Effector memory CD8-positive, alpha-beta T cell (primary cell): ENCODE data around the gene SLC39A6.

Experiments used
- ATAC-seq: fragments of 150-1000 bp; cut with Tn5 transposase; replicated peaks from 2 replicates; pipeline ENCODE4 v1.10.0; 2021; ENCODE audit warnings: mild to moderate bottlenecking, moderate library complexity
- DNase-seq, 3 experiments: peaks; one replicate each; pipeline ENCODE4 v3.0.0; 2021
- H3K27ac Mint-ChIP-seq, 2 donors: one replicate each; pipeline ENCODE4 v1.8.0; 2022; ENCODE audit warnings: mild to moderate bottlenecking in 2 of 2, mixed read lengths in 2 of 2, moderate library complexity in 2 of 2
- H3K27me3 Mint-ChIP-seq, 2 donors: one replicate each; pipeline ENCODE4 v1.8.0; 2022; ENCODE audit warnings: mixed read lengths in 2 of 2
- H3K36me3 Mint-ChIP-seq: one replicate; pipeline ENCODE4 v1.8.0; 2022; ENCODE audit warnings: mild to moderate bottlenecking, moderate library complexity, mixed read lengths; ENCODE audit not compliant: insufficient read depth
- H3K4me1 Mint-ChIP-seq, 2 donors: one replicate each; pipeline ENCODE4 v1.8.0; 2022; ENCODE audit warnings: low read depth in 2 of 2, mixed read lengths in 2 of 2
- H3K4me3 Mint-ChIP-seq, 2 donors: one replicate each; pipeline ENCODE4 v1.8.0; 2022; ENCODE audit warnings: mild to moderate bottlenecking in 2 of 2, mixed read lengths in 2 of 2, moderate library complexity in 2 of 2
- H3K9me3 Mint-ChIP-seq, 2 donors: one replicate each; pipeline ENCODE4 v1.8.0; 2022; ENCODE audit warnings: mixed read lengths in 2 of 2

Gene SLC39A6

GRCh38 chr18:36153771-36154170 lies 24.6 kb upstream of the SLC39A6 start:
- ATAC-seq (no peak), DNase-seq (no peak)
- H3K27me3 Mint-ChIP-seq = no peaks in the 10 kb centered on the region
- peak overlapping the region in 1 of 2 donors; percentile 67 for H3K27ac Mint-ChIP-seq
- no peak overlapping the region for H3K4me3 Mint-ChIP-seq
- no peaks in the 10 kb centered on the region for H3K9me3 Mint-ChIP-seq
- peaks cover 71% of the 10 kb centered on the region for H3K36me3 Mint-ChIP-seq
- peaks cover 13 to 21% of the 10 kb centered on the region in 2 donors for H3K4me1 Mint-ChIP-seq

GRCh38 chr18:36153203-36153602 lies 24.1 kb upstream of the SLC39A6 start:
- Mint-ChIP-seq H3K36me3 (peaks cover 72% of the 10 kb centered on the region), H3K27me3 (no peaks in the 10 kb centered on the region), H3K4me3 (no peak overlapping the region), H3K4me1 (peaks cover 13 to 18% of the 10 kb centered on the region in 2 donors), H3K27ac (peak overlapping the region in 1 of 2 donors; percentile 67), H3K9me3 (no peaks in the 10 kb centered on the region)
- no peak for DNase-seq
- ATAC-seq = no peak

GRCh38 chr18:36152781-36153180 lies 23.6 kb upstream of the SLC39A6 start:
- Mint-ChIP-seq H3K4me1 (peaks cover 13 to 14% of the 10 kb centered on the region in 2 donors), H3K27ac (peak overlapping the region in 1 of 2 donors; percentile 67), H3K36me3 (peaks cover 75% of the 10 kb centered on the region), H3K9me3 (no peaks in the 10 kb centered on the region), H3K4me3 (no peak overlapping the region), H3K27me3 (no peaks in the 10 kb centered on the region)
- ATAC-seq (no peak), DNase-seq (no peak)

GRCh38 chr18:36149514-36150289 lies 20.6 kb upstream of the SLC39A6 start:
- Mint-ChIP-seq H3K4me3 (no peak overlapping the region), H3K27ac (no peak overlapping the region), H3K4me1 (peaks cover 4 to 10% of the 10 kb centered on the region in 2 donors), H3K36me3 (peaks cover 77% of the 10 kb centered on the region), H3K9me3 (no peaks in the 10 kb centered on the region), H3K27me3 (no peaks in the 10 kb centered on the region)
- ATAC-seq = no peak
- DNase-seq = no peak

GRCh38 chr18:36143391-36143790 lies 14.3 kb upstream of the SLC39A6 start:
- no peaks in the 10 kb centered on the region for H3K9me3 Mint-ChIP-seq
- no peaks in the 10 kb centered on the region for H3K27me3 Mint-ChIP-seq
- no peak overlapping the region for H3K4me3 Mint-ChIP-seq
- DNase-seq (no peak), ATAC-seq (no peak)
- H3K27ac Mint-ChIP-seq = no peak overlapping the region
- H3K4me1 Mint-ChIP-seq = peaks cover 0 to 10% of the 10 kb centered on the region in 2 donors
- H3K36me3 Mint-ChIP-seq = peaks cover 93% of the 10 kb centered on the region

- H3K4me3 Mint-ChIP-seq = no peak overlapping the region
- peak overlapping the region in 1 of 2 donors; percentile 56 for H3K27ac Mint-ChIP-seq
- H3K4me1 Mint-ChIP-seq = peaks cover 0 to 10% of the 10 kb centered on the region in 2 donors
- peaks cover 93% of the 10 kb centered on the region for H3K36me3 Mint-ChIP-seq
- no peaks in the 10 kb centered on the region for H3K9me3 Mint-ChIP-seq
- DNase-seq (no peak), ATAC-seq (no peak)
- H3K27me3 Mint-ChIP-seq = no peaks in the 10 kb centered on the region
Measured at GRCh38 chr18:36142751-36143150, 13.6 kb upstream of the SLC39A6 start.

- Mint-ChIP-seq H3K27ac (no peak overlapping the region), H3K4me3 (no peak overlapping the region), H3K9me3 (no peaks in the 10 kb centered on the region), H3K27me3 (no peaks in the 10 kb centered on the region), H3K36me3 (peaks cover 93% of the 10 kb centered on the region), H3K4me1 (peaks cover 0 to 15% of the 10 kb centered on the region in 2 donors)
- DNase-seq = no peak
- ATAC-seq = no peak
Measured at GRCh38 chr18:36141576-36141975, 12.4 kb upstream of the SLC39A6 start.

GRCh38 chr18:36139245-36139644 lies 10.1 kb upstream of the SLC39A6 start:
- no peak for ATAC-seq
- Mint-ChIP-seq H3K4me1 (peaks cover 3 to 24% of the 10 kb centered on the region in 2 donors), H3K36me3 (peaks cover 88% of the 10 kb centered on the region), H3K27ac (no peak overlapping the region), H3K9me3 (no peaks in the 10 kb centered on the region), H3K4me3 (no peak overlapping the region), H3K27me3 (no peaks in the 10 kb centered on the region)
- no peak for DNase-seq

GRCh38 chr18:36135264-36135663 lies 6.1 kb upstream of the SLC39A6 start:
- Mint-ChIP-seq H3K27ac (peak overlapping the region in 1 of 2 donors; percentile 81), H3K36me3 (peaks cover 67% of the 10 kb centered on the region)

GRCh38 chr18:36132756-36133155 lies 3.6 kb upstream of the SLC39A6 start:
- peak overlapping the region; percentile 68 to 81 for H3K27ac Mint-ChIP-seq
- ATAC-seq (no peak), DNase-seq (no peak)
- no peaks in the 10 kb centered on the region for H3K27me3 Mint-ChIP-seq
- peaks cover 54% of the 10 kb centered on the region for H3K36me3 Mint-ChIP-seq
- H3K4me3 Mint-ChIP-seq = peak overlapping the region; percentile 96 to 98
- peaks cover 39 to 51% of the 10 kb centered on the region in 2 donors for H3K4me1 Mint-ChIP-seq
- no peaks in the 10 kb centered on the region for H3K9me3 Mint-ChIP-seq

More at GRCh38 chr18:36135264-36135663, 6.1 kb upstream of the SLC39A6 start:
- ATAC-seq = no peak
- no peak for DNase-seq
- H3K27me3 Mint-ChIP-seq = no peaks in the 10 kb centered on the region
- H3K4me1 Mint-ChIP-seq = peaks cover 27 to 44% of the 10 kb centered on the region in 2 donors
- no peaks in the 10 kb centered on the region for H3K9me3 Mint-ChIP-seq
- H3K4me3 Mint-ChIP-seq = no peak overlapping the region

- H3K27ac Mint-ChIP-seq = peak overlapping the region; percentile 68 to 81
- H3K36me3 Mint-ChIP-seq = peaks cover 45% of the 10 kb centered on the region
- H3K9me3 Mint-ChIP-seq = no peaks in the 10 kb centered on the region
- no peak for DNase-seq
- ATAC-seq = no peak
- H3K27me3 Mint-ChIP-seq = no peaks in the 10 kb centered on the region
- peak overlapping the region; percentile 96 to 98 for H3K4me3 Mint-ChIP-seq
- H3K4me1 Mint-ChIP-seq = peaks cover 39 to 54% of the 10 kb centered on the region in 2 donors
Measured at GRCh38 chr18:36131692-36132483, 2.7 kb upstream of the SLC39A6 start.

GRCh38 chr18:36130883-36131653 lies 1.9 kb upstream of the SLC39A6 start:
- no peak for ATAC-seq
- Mint-ChIP-seq H3K4me3 (peak overlapping the region; percentile 96 to 98), H3K27ac (peak overlapping the region; percentile 97 to 99), H3K4me1 (peaks cover 39 to 55% of the 10 kb centered on the region in 2 donors), H3K36me3 (peaks cover 37% of the 10 kb centered on the region), H3K27me3 (no peaks in the 10 kb centered on the region), H3K9me3 (no peaks in the 10 kb centered on the region)
- no peak for DNase-seq
